Cardiac muscle cell (in vitro differentiated cells and primary cell): ENCODE results near the gene SYT12. TPM values are rescaled to one million over a fixed set of nuclear protein-coding genes. Genes with fewer than 3 reads are reported as not detected.
"Not testable (repeated sequence)": the region's sequence is repeated elsewhere in the genome, so short reads cannot be mapped to it uniquely, and the experiment has no call there.

ENCODE experiments used
- DNase-seq, 2 donors: peaks; one replicate each; pipeline versions ENCODE4 v3.0.0 to v3.0.0-alpha.2; 2010 to 2017; ENCODE audit warnings: low read depth in 1 of 2, low spot score in 1 of 2
- H3K27ac ChIP-seq: fragments of 200-600 bp; sonication (generic); 2 replicates; pipeline ENCODE4 v1.5.1; 2016
- H3K27me3 ChIP-seq: fragments of 200-600 bp; sonication (generic); 2 replicates; pipeline ENCODE4 v1.6.0; 2016; ENCODE audit warnings: control low read depth
- H3K36me3 ChIP-seq: fragments of 200-600 bp; sonication (generic); 2 replicates; pipeline ENCODE4 v1.5.1; 2016; ENCODE audit warnings: control low read depth
- H3K4me1 ChIP-seq: fragments of 200-600 bp; sonication (generic); 2 replicates; pipeline ENCODE4 v1.8.1; 2017; ENCODE audit warnings: low read depth, mild to moderate bottlenecking, mixed run types
- H3K4me3 ChIP-seq: fragments of 200-600 bp; sonication (generic); 2 replicates; pipeline ENCODE4 v1.5.1; 2016; ENCODE audit warnings: mild to moderate bottlenecking
- H3K9me3 ChIP-seq: fragments of 200-600 bp; sonication (generic); 2 replicates; pipeline ENCODE4 v1.5.1; 2017; ENCODE audit warnings: low read depth, mild to moderate bottlenecking, control low read depth
- polyA plus RNA-seq: library from polyadenylated mRNA; unstranded; fragments of >200 nt; fragmentation: Nextera tagmentation; extraction: Ambion mirVana; gene quantifications from 2 replicates; pipeline ENCODE4 v1.2.1, GENCODE V29; 2016
- total RNA-seq: library from RNA; depleted of rRNA; stranded (reverse); fragments of >200 nt; gene quantifications from 2 replicates; pipeline ENCODE4 v1.2.3, GENCODE V29; 2016
- TF ChIP-seq, protein P1 (sequence below): IDR thresholded peaks from 2 replicates; pipeline ENCODE4 v1.5.1; 2012; ENCODE audit warnings: low read depth, mild to moderate bottlenecking, low read length

The SYT12 gene
- total and polyA plus RNA-seq, 2 experiments from 2014 or later, result 0.21 TPM; not detected in 1

DNA sequence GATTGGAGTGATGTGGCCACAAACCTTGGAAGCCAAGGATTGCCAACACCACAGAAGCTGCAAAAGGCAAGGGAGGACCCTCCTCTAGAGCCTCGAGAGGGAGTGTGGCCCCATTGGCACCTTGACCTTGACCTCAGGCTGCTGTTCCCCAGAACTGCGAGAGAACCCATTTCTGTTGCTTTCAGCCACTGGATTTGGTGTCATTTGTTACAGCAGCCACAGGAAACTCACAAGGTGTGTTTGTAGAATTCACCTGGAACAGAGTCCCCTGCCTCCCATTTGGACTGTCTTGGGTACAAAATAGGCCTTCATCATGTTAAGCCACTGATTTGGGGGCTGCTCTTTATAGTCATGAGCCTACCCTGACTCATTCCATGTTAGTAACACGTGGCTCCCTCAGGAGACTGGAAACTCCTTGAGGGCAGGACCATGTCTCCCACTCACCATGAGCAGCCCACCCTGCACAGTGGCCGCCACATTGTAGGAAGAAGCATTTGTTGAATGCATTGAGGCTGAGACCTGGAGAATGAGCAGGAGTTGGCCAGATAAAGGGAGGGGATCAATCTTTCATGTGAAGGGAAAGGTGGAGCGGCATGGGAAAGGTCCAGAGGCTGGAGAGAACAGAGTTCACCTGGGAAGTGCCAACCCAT, 39.5 kb upstream of the SYT12 start:
- TF ChIP-seq, protein P1, sequence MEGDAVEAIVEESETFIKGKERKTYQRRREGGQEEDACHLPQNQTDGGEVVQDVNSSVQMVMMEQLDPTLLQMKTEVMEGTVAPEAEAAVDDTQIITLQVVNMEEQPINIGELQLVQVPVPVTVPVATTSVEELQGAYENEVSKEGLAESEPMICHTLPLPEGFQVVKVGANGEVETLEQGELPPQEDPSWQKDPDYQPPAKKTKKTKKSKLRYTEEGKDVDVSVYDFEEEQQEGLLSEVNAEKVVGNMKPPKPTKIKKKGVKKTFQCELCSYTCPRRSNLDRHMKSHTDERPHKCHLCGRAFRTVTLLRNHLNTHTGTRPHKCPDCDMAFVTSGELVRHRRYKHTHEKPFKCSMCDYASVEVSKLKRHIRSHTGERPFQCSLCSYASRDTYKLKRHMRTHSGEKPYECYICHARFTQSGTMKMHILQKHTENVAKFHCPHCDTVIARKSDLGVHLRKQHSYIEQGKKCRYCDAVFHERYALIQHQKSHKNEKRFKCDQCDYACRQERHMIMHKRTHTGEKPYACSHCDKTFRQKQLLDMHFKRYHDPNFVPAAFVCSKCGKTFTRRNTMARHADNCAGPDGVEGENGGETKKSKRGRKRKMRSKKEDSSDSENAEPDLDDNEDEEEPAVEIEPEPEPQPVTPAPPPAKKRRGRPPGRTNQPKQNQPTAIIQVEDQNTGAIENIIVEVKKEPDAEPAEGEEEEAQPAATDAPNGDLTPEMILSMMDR, result no peak
- no peak for DNase-seq
- no peaks in the 10 kb centered on the region for H3K27me3 ChIP-seq
- peaks cover 7% of the 10 kb centered on the region for H3K4me1 ChIP-seq
- H3K36me3 ChIP-seq, result no peaks in the 10 kb centered on the region
- H3K27ac ChIP-seq, result no peak overlapping the region
- no peak overlapping the region for H3K4me3 ChIP-seq
- H3K9me3 ChIP-seq, result no peaks in the 10 kb centered on the region

- no peak overlapping the region for H3K4me3 ChIP-seq
- no peaks in the 10 kb centered on the region for H3K36me3 ChIP-seq
- H3K4me1 ChIP-seq, result peaks cover 7% of the 10 kb centered on the region
- no peaks in the 10 kb centered on the region for H3K9me3 ChIP-seq
- DNase-seq, result no peak
- no peaks in the 10 kb centered on the region for H3K27me3 ChIP-seq
- no peak overlapping the region for H3K27ac ChIP-seq
- TF ChIP-seq, protein P1, result no peak
Measured at GRCh38 chr11:66985508-66986177, 37.3 kb upstream of the SYT12 start.

GRCh38 chr11:66986178-66986545, 36.8 kb upstream of the SYT12 start:
- H3K4me3 ChIP-seq, result no peak overlapping the region
- peaks cover 7% of the 10 kb centered on the region for H3K4me1 ChIP-seq
- TF ChIP-seq, protein P1, result no peak
- H3K27ac ChIP-seq, result no peak overlapping the region
- no peak for DNase-seq
- no peaks in the 10 kb centered on the region for H3K36me3 ChIP-seq
- no peaks in the 10 kb centered on the region for H3K27me3 ChIP-seq
- H3K9me3 ChIP-seq, result no peaks in the 10 kb centered on the region

DNA sequence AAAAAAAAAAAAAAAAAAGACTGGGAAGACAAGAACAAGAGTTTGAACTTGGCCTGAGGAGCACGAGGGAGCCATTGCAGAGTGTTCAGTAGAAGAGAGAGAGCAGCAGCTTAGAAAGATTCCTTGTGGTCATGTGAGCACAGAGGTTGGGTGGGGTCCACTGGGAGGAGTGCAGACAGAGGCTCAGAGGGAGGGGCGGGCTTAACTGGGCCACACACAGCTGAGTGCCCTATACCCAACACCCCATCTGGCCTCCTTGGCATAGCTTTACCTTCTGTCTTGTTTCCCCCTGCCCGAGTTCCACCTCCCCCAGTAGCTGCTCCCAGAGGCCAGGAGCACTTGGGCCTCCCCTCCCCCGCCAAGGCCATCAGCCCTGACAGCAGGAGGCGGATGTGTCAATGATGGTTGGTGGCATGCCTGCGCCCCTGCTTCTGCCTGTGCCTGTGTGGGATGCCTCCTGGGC, 35.7 kb upstream of the SYT12 start:
- H3K27ac ChIP-seq, result no peak overlapping the region
- peak in 1 of 2 donors; percentile 28 for DNase-seq
- H3K36me3 ChIP-seq, result no peaks in the 10 kb centered on the region
- H3K27me3 ChIP-seq, result no peaks in the 10 kb centered on the region
- H3K9me3 ChIP-seq, result no peaks in the 10 kb centered on the region
- peaks cover 7% of the 10 kb centered on the region for H3K4me1 ChIP-seq
- TF ChIP-seq, protein P1, result no peak
- H3K4me3 ChIP-seq, result no peak overlapping the region

DNA sequence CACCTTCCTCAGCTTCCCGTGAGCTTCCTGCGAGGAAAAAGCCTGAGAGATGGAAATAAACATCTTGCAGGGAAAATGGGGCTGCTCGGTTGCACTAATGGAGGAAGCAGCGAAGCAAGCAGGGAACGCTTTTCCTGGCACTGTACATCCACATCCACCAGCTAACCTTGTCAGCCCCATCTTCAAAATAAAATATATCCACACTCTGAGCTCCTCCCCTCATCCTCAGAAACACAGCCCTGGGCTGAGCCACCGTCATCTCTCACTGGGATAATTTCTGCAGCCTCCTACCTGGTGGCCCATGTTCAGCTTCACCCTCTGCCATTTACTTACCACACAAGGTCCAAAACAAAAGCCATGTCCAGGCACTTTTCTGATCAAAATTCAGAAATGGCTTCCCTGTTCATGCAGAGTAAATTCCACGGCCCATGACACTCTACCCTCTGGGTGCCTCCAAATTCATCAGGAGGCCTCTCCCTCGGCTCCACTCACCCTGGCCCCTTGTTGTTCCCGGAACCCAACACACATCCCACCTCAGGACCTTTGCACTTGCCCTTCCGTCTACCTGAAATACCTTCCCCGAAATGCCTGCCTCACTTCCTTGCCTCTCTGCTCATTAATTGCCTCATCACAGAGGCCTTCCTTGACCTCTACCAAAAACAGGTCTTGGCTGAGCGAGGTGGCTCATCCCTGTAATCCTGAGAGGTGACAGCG, 34.9 kb upstream of the SYT12 start:
- H3K27ac ChIP-seq, result no peak overlapping the region

GRCh38 chr11:66988741-66989140, 34.2 kb upstream of the SYT12 start:
- DNase-seq, H3K4me1 ChIP-seq, H3K4me3 ChIP-seq, H3K9me3 ChIP-seq, H3K27me3 ChIP-seq, H3K27ac ChIP-seq, H3K36me3 ChIP-seq: not testable (repeated sequence)

More for the DNA sequence above, 34.9 kb upstream of the SYT12 start:
- Histone ChIP-seq H3K9me3 (no peaks in the 10 kb centered on the region), H3K4me3 (no peak overlapping the region), H3K36me3 (no peaks in the 10 kb centered on the region), H3K27me3 (no peaks in the 10 kb centered on the region), H3K4me1 (peaks cover 7% of the 10 kb centered on the region)
- DNase-seq, result no peak
- TF ChIP-seq, protein P1, result no peak

DNA sequence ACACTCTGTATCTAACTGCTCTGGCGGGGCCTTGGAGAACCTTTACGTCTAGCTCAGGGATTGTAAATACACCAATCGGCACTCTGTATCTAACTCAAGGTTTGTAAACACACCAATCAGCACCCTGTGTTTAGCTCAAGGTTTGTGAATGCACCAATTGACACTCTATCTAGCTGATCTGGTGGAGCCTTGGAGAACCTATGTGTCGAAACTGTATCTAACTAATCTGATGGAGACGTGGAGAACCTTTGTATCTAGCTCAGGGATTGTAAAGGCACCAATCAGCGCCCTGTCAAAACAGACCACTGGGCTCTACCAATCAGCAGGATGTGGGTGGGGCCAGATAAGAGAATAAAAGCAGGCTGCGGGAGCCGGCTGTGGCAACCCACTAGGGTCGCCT, 33.6 kb upstream of the SYT12 start:
- not testable (repeated sequence) for H3K27me3 ChIP-seq, H3K4me1 ChIP-seq, H3K36me3 ChIP-seq, H3K9me3 ChIP-seq, DNase-seq, H3K27ac ChIP-seq, H3K4me3 ChIP-seq
